NCI-H748 (cell line): ENCODE measurements around the gene KIF15.
A peak's percentile ranks its signal among the peaks of the same experiment; 100 is the strongest.

ENCODE experiments used
- DNase-seq: peaks from one replicate; lab custom pipeline; 2025; ENCODE audit not compliant: unreplicated experiment; lab: John Stamatoyannopoulos, UW

Gene KIF15, protein sequence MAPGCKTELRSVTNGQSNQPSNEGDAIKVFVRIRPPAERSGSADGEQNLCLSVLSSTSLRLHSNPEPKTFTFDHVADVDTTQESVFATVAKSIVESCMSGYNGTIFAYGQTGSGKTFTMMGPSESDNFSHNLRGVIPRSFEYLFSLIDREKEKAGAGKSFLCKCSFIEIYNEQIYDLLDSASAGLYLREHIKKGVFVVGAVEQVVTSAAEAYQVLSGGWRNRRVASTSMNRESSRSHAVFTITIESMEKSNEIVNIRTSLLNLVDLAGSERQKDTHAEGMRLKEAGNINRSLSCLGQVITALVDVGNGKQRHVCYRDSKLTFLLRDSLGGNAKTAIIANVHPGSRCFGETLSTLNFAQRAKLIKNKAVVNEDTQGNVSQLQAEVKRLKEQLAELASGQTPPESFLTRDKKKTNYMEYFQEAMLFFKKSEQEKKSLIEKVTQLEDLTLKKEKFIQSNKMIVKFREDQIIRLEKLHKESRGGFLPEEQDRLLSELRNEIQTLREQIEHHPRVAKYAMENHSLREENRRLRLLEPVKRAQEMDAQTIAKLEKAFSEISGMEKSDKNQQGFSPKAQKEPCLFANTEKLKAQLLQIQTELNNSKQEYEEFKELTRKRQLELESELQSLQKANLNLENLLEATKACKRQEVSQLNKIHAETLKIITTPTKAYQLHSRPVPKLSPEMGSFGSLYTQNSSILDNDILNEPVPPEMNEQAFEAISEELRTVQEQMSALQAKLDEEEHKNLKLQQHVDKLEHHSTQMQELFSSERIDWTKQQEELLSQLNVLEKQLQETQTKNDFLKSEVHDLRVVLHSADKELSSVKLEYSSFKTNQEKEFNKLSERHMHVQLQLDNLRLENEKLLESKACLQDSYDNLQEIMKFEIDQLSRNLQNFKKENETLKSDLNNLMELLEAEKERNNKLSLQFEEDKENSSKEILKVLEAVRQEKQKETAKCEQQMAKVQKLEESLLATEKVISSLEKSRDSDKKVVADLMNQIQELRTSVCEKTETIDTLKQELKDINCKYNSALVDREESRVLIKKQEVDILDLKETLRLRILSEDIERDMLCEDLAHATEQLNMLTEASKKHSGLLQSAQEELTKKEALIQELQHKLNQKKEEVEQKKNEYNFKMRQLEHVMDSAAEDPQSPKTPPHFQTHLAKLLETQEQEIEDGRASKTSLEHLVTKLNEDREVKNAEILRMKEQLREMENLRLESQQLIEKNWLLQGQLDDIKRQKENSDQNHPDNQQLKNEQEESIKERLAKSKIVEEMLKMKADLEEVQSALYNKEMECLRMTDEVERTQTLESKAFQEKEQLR (N-terminal part only)

DNA sequence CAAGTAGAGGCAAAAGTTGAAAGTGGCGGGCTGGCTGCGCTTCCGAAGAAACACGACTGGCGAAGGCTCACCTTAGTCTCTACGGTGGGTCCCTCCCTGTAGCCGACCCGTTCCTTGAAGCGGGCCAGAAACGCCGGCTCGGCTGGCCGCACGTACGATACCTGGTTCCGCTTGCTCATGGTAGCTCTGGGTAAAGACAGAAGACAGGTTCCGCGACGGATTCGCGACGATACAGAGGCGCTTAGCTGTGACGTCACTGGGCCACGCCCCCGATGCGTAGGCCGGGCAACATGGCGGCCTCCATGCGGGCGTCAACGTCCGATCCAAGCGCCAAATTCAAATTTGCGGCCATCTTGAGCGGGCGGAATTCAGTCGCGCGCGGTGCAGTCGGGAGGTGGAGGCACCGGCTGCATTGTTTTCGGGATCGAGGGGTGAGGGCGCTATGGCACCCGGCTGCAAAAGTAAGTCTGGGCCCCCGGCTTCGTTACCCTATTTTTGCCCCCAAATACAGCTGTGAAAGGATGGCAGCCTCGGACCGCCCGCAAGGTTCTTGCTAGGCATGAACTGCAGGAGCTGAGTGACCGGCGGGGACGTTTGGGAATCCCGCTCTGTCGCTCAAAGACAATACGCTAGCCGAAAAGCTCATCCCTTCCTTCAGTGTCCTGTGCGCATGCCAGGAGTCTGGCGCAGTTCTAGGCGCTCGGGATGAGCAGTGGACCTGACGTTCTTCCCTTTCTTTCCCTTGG lies at the start of gene KIF15, which contains the start of gene KIAA1143:
KIF15 (plus strand) TSS at position 371 of the 746 bp plus-strand sequence; CDS start at position 443, 72 bp downstream.
KIAA1143 (minus strand) TSS at position 196 of the 746 bp plus-strand sequence; CDS start at position 179, 17 bp downstream.
- DNase-seq: peak; percentile 92

GRCh38 chr3:44712455-44713075 lies 49.0 kb upstream of the KIF15 start, which contains the start of gene ZNF502:
Gene ZNF502, plus strand, starts transcription at chr3:44712660. Its CDS starts 7,602 bp downstream, at chr3:44720262.
- DNase-seq: peak; percentile 92

DNA sequence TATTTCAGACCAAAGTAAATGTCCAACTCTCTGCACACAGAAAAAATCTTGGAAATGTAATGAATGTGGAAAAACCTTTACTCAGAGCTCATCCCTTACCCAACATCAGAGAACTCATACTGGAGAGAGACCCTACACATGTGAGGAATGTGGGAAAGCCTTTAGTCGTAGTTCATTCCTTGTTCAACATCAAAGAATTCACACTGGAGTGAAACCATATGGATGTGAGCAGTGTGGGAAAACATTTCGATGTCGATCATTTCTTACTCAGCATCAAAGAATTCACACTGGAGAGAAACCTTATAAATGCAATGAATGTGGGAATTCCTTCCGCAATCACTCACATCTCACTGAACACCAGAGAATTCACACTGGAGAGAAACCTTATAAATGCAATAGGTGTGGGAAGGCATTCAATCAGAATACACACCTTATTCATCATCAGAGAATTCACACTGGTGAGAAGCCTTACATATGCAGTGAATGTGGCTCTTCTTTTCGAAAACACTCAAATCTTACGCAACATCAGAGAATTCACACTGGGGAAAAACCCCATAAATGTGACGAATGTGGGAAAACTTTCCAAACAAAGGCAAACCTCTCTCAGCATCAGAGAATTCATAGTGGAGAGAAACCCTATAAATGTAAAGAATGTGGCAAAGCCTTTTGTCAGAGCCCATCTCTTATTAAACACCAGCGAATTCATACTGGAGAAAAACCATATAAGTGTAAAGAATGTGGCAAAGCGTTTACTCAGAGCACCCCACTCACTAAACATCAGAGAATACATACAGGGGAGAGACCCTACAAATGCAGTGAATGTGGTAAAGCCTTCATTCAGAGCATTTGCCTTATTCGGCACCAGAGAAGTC lies 40.1 kb upstream of the KIF15 start:
- DNase-seq: peak; percentile 2

DNA sequence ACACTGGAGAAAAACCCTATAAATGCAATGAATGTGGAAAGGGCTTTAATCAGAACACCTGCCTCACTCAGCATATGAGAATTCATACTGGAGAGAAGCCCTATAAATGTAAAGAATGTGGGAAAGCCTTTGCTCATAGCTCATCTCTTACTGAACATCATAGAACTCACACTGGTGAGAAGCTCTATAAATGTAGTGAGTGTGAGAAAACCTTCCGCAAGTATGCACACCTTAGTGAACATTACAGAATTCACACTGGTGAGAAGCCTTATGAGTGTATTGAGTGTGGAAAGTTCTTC lies 39.5 kb upstream of the KIF15 start:
- DNase-seq: no peak

DNA sequence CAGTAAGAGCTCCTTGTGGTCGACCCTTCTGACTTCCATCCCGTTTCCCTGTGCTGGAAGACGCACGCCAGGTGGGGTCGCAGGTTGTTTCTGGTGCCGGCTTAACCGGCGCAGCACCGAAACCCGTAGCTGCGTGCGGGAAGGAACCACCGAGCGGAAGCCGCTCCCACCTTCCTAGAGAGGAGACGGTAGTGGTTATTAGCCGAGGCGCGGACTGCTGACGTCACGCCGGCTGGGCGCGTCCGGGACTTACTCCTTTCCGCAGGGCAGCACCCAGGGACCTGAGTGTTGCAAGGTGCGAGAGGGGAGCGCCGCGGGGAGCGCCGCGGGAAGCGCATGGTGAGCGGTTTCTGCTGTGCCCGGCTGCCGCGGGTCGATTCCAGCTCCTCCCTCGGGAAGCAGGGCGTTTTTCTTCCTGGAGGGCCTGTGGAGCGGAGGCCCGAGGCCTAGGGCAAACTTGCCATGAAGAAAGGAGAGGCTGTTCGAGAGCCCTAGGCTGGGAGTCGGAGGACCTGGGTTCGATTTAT lies 32.1 kb upstream of the KIF15 start, which contains the start of gene ZNF501:
ZNF501 (plus strand) TSS at position 252 of the 527 bp plus-strand sequence. CDS start 4,787 bp downstream, outside the sequence.
- peak; percentile 93 for DNase-seq

DNA sequence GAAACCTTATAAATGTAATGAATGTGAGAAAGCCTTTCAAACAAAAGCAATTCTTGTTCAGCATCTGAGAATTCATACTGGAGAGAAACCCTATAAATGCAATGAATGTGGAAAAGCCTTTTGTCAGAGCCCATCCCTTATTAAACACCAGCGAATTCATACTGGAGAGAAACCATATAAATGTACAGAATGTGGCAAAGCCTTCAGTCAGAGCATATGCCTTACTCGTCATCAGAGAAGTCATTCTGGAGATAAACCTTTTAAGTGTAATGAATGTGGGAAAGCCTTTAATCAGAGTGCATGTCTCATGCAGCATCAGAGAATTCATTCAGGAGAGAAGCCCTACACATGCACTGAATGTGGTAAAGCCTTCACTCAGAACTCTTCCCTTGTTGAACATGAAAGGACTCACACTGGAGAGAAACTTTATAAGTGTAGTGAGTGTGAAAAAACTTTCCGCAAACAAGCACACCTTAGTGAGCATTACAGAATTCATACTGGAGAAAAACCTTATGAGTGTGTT lies 26.9 kb upstream of the KIF15 start:
- DNase-seq: no peak

DNA sequence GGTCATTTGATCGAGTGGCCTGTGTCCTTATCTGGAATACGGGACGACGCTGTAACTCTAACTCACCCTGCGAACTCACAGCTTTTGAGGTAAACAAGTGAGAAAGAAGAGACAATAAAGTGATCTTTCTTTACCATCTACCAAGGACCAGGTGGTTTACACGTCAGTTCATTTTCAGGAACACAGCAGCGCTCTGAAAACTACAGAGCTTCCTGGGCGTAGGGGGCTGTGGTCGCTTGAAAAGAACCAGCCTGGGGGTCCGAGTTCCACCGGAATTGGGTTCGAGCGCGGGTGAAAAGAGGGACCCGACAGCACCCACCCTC lies 532 bp upstream of the KIF15 start:
- no peak for DNase-seq

GRCh38 chr3:44762170-44762677 lies 630 bp downstream of the KIF15 start:
- peak; percentile 23 for DNase-seq

DNA sequence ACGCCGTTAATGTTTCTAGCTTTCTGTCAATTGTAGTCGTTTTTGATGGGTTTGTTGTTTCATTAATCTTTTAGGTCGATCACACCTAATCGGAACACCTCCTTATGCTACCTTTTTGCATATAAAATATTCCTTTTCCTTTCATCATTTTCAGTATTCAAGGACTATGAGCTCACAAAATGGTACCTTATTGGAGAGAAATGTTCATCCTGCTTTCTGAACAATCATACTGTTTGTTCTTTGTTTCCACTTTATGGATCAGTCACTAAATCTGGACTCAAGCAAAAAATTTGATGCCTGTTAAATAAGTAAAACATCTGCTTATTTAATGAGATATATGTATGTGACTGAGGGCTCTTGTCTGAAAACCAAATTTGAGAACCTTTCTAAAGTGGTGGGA lies 1.1 kb downstream of the KIF15 start:
- DNase-seq: no peak

GRCh38 chr3:44764248-44764647 lies 2.7 kb downstream of the KIF15 start:
- DNase-seq: no peak

DNA sequence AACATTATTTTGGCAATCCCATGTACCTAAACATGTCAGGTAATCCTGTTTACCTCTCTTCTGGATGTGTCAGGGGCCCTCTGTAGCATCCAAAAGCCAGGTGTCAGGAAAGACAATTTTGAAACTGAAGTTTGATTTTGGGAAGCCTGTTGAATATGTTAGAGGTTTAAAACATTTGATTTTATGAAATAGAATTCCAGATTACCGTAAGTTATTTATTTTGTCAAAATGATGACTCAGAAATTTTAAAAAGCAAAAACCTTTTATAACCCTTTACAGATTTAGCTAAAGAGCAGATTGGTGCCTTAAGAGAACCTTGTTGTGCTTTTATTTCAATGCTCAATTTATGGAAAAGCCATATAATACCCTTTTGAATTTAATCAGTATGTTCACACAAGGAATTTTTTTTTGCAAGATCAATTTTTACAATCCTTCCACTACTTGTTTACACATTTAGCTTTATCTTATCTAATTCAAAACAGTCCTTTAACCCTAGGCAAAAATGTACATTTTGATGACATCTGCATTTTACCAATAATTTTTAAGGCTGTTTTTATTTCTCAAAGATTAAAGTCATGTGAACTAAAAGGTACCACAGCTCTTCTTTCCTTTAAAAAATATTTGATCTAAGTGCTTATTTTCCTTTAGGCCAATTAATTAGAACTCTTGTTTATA lies 10.0 kb downstream of the KIF15 start:
- DNase-seq: no peak

DNA sequence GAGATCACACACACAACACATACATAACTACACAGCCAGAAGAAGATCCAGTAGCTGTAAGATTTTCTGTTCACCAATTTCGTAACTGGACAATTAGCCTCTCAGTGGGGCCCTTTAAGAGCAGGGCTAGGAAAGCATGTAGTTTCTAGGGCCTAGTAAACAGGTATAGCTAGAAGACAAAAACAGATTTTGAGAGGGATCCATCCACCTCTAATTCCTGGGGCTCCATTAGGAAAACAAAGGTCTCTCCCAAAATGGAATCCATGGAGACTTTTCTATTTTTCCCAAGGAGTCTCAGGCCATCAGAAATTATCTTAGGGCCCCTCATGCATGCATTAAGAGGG lies 10.5 kb downstream of the KIF15 start:
- no peak for DNase-seq

DNA sequence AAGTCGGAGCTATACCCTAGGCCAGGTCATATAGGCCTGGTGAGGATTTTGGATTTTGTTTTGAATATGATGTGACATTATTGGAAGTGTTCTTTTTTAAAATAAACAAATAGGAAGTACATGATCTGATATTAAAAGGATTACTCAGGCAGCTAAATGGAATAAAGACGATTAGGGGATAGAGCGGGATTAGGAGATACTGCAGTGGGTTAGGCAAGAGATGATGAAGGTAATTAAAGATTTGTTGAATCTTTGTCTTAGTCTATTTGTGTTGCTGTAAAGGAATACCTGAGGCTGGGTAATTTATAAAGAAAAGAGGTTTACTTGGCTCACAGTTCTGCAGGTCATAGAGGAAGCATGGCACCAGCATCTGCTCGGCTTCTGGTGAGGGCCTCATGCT lies 21.3 kb downstream of the KIF15 start:
- no peak for DNase-seq

- DNase-seq: no peak
Observed at GRCh38 chr3:44795197-44795596, 33.6 kb downstream of the KIF15 start.

GRCh38 chr3:44802011-44802410 lies 40.4 kb downstream of the KIF15 start:
- DNase-seq: no peak

GRCh38 chr3:44803298-44803697 lies 41.7 kb downstream of the KIF15 start:
- no peak for DNase-seq

DNA sequence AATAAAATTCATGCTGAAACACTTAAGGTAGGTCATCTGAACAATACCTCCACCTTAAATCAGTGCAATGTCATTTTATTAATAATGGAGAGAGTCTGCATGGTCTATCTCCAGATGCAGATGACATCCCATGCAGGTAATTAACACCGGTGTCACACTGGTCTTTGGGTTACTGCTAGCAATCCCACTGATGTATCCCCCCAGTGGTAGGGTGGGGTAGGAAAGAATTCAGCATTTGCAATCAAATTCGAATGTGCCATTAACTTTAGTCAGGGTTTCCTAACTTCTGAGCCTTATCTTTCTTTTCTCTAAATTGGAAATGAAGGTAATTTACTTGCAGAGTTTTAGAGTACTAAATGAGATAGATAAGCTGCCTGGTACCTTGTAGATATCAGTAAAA lies 44.4 kb downstream of the KIF15 start:
- no peak for DNase-seq

- no peak for DNase-seq
Observed at GRCh38 chr3:44814751-44815150, 53.2 kb downstream of the KIF15 start.
